K562 (cell line): ENCODE results near the gene PIBF1. TPM values are rescaled to one million over a fixed set of nuclear protein-coding genes. Genes with fewer than 3 reads are reported as not detected.

Experiments used
- ATAC-seq: fragments of 200-7000 bp; cut with Tn5 transposase; 3 replicates; pipeline ENCODE4 v1.9.1; 2020; ENCODE audit warnings: moderate library complexity
- BruUV-seq: library from RNA; stranded (reverse); fragments of 400-500 nt; replicated peaks from 2 replicates; lab custom pipeline; 2021; lab: Mats Ljungman, UMichigan
- CTCF ChIA-PET: fragments of 300-600 bp; formaldehyde crosslinking; extraction: SDS; loops from one replicate; lab custom pipeline; 2021; ENCODE audit warnings: low intra/inter-chr PET ratio; lab: Yijun Ruan, JAX
- POLR2A ChIA-PET: fragments of 300-600, 350-650 bp; sonication (Branson Sonifier 250); formaldehyde crosslinking; extraction: SDS; loops from one replicate; lab custom pipeline; 2021; ENCODE audit warnings: antibody characterized with exemption, inconsistent platforms; lab: Yijun Ruan, JAX
- DNase-seq, 4 experiments: peaks; one replicate each; pipeline versions ENCODE4 v3.0.0 to v3.0.0-alpha.2; 2011 to 2018; ENCODE audit warnings: low spot score in 3 of 4, mixed read lengths in 3 of 4; ENCODE audit errors: extremely low read depth in 1 of 4
- FAIRE-seq: peaks from 2 replicates; lab custom pipeline; 2011; peaks lifted over from hg19 to GRCh38; lab: Jason Lieb, UNC
- H2AFZ ChIP-seq: 2 replicates; pipeline ENCODE4 v1.6.0; 2011; ENCODE audit warnings: low read depth, low read length, control low read depth, inconsistent platforms
- H3K27ac ChIP-seq: fragments of 200-600 bp; 3 replicates; pipeline ENCODE4 v1.8.0; 2011; ENCODE audit warnings: low read depth, mild to moderate bottlenecking, control low read depth, inconsistent platforms, low read length, moderate library complexity, mixed read lengths; ENCODE audit errors: extremely low read depth
- H3K27me3 ChIP-seq, 2 experiments: fragments of 300-600 bp in 1 of 2; 2 replicates in 1 of 2; 3 replicates in 1 of 2; pipeline versions ENCODE4 v1.6.0 to v1.8.0; 2011; ENCODE audit warnings: inconsistent platforms in 2 of 2, low read length in 2 of 2, mild to moderate bottlenecking in 1 of 2, mixed read lengths in 1 of 2, moderate library complexity in 1 of 2; ENCODE audit not compliant: control insufficient read depth in 2 of 2, insufficient read depth in 2 of 2
- H3K36me3 ChIP-seq: fragments of 300-600 bp; 3 replicates; pipeline ENCODE4 v1.8.0; 2011; ENCODE audit warnings: mild to moderate bottlenecking, low read length, inconsistent platforms; ENCODE audit not compliant: control insufficient read depth, insufficient read depth
- H3K4me1 ChIP-seq, 2 experiments: fragments of 200-600 bp in 1 of 2; replicated peaks in 1 of 2; 2 replicates in 1 of 2; 3 replicates in 1 of 2; pipeline versions ENCODE4 v1.5.1 to v1.8.0; 2011; ENCODE audit warnings: inconsistent platforms in 2 of 2, low read length in 2 of 2, mild to moderate bottlenecking in 1 of 2, mixed read lengths in 1 of 2, moderate library complexity in 1 of 2; ENCODE audit not compliant: control insufficient read depth in 2 of 2, insufficient read depth in 2 of 2
- H3K4me2 ChIP-seq: 2 replicates; pipeline ENCODE4 v1.6.1; 2011; ENCODE audit warnings: low read length, control low read depth, inconsistent platforms, mixed read lengths; ENCODE audit not compliant: insufficient read depth
- H3K4me3 ChIP-seq: fragments of 200-600 bp; sonication (generic), shearing (Covaris generic); 2 replicates; pipeline ENCODE4 v1.5.1; 2016; ENCODE audit warnings: control low read depth, inconsistent platforms
- H3K79me2 ChIP-seq: fragments of 200-600 bp; 3 replicates; pipeline ENCODE4 v1.8.0; 2011; ENCODE audit warnings: low read length, inconsistent platforms; ENCODE audit not compliant: control insufficient read depth, insufficient read depth
- H3K9ac ChIP-seq, 2 experiments: 2 replicates each; pipeline versions ENCODE4 v1.6.0 to v1.6.1; 2011; ENCODE audit warnings: low read depth in 2 of 2, low read length in 2 of 2, control low read depth in 1 of 2, inconsistent platforms in 1 of 2, mild to moderate bottlenecking in 1 of 2, mixed read lengths in 1 of 2; ENCODE audit not compliant: insufficient read depth in 1 of 2
- H3K9me1 ChIP-seq: one replicate; pipeline ENCODE4 v1.6.0; 2011; ENCODE audit warnings: inconsistent platforms, mild to moderate bottlenecking, low read length, moderate library complexity; ENCODE audit not compliant: control insufficient read depth, insufficient read depth
- H3K9me3 ChIP-seq: replicated peaks from 2 replicates; pipeline ENCODE4 v1.5.1; 2011; ENCODE audit warnings: low read depth, low read length, inconsistent platforms; ENCODE audit not compliant: control insufficient read depth, insufficient read depth
- H4K20me1 ChIP-seq: replicated peaks from 2 replicates; pipeline ENCODE4 v1.6.1; 2011; ENCODE audit warnings: low read length, inconsistent platforms, mixed read lengths; ENCODE audit not compliant: control insufficient read depth, insufficient read depth
- ATF3 ChIP-seq, 2 experiments: fragments of 450-650 bp in 1 of 2; sonication (generic) in 1 of 2; formaldehyde crosslinking in 1 of 2; IDR thresholded peaks in 1 of 2; conservative IDR thresholded peaks in 1 of 2; 2 replicates each; pipeline versions ENCODE4 v1.6.1 to v1.8.1; 2016 to 2023; ENCODE audit warnings: mild to moderate bottlenecking in 2 of 2, moderate library complexity in 2 of 2, inconsistent platforms in 1 of 2, missing genetic modification reagents in 1 of 2
- DPF2 ChIP-seq: fragments of 450-650 bp; IDR thresholded peaks from 2 replicates; pipeline ENCODE4 v1.6.1; 2016
- FOXJ3 ChIP-seq: sonication (generic); formaldehyde crosslinking; IDR thresholded peaks from 2 replicates; pipeline ENCODE4 v1.4.0; 2020; ENCODE audit warnings: mild to moderate bottlenecking, missing genetic modification reagents
- ZNF121 ChIP-seq: sonication (generic); formaldehyde crosslinking; conservative IDR thresholded peaks from 2 replicates; pipeline ENCODE4 v1.8.0; 2022; ENCODE audit warnings: missing genetic modification reagents
- ZNF24 ChIP-seq: fragments of 450-650 bp; IDR thresholded peaks from 2 replicates; pipeline ENCODE4 v1.6.1; 2016
- WGBS: fragments of 100-300 bp; shearing (Covaris generic); methylation state at CpG from one replicate; pipeline ENCODE4 v1.1.6; 2016; ENCODE audit warnings: low coverage, mixed read lengths; ENCODE audit not compliant: insufficient coverage; ENCODE audit errors: missing lambda C conversion rate; 5-methylcytosine and 5-hydroxymethylcytosine counted together
- in situ Hi-C: fragments of 300-500 bp; cut with MboI; formaldehyde crosslinking; loops from 4 replicates; pipeline ENCODE4 v1.15.0; 2018; ENCODE audit warnings: inconsistent platforms, mixed read lengths
- intact Hi-C: fragments of 100-400 bp; cut with micrococcal nuclease; formaldehyde crosslinking; loops from 2 replicates; pipeline ENCODE4 v1.14.2; 2022
- polyA plus RNA-seq, 8 experiments: library from polyadenylated mRNA; depleted of rRNA in 4 of 8; stranded (reverse) in 5 of 8; unstranded in 3 of 8; fragments of >200 nt; fragmentation: Nextera tagmentation in 2 of 8; fragmentation: Illumina TruSeq in 1 of 8; extraction: Ambion mirVana in 2 of 8; extraction: Trizol in 1 of 8; gene quantifications; 2 replicates each; pipeline versions ENCODE4 v1.2.1 to v1.2.3, GENCODE V29; 2011 to 2014; ENCODE audit warnings: inconsistent platforms in 1 of 8, missing spikeins in 1 of 8
- total RNA-seq, 7 experiments: library from RNA; depleted of rRNA in 6 of 7; stranded (reverse); fragments of >200 nt in 6 of 7; fragmentation: Illumina TruSeq in 2 of 7; extraction: Trizol in 2 of 7; gene quantifications; 2 replicates each; pipeline versions ENCODE4 v1.2.1 to v1.2.3, GENCODE V29; 2011 to 2021; ENCODE audit warnings: low replicate concordance in 1 of 7

Gene PIBF1
- total and polyA plus RNA-seq, 9 of the 15 experiments (the other 6 are each of a cell fraction or from before 2014, with no cell fraction given) = 9.1 to 28.8 (median 14.7) TPM

GRCh38 chr13:72973234-72973633, 191.3 kb downstream of the PIBF1 start:
- Histone ChIP-seq H3K4me1 (no peaks in the 10 kb centered on the region), H4K20me1 (no peaks in the 10 kb centered on the region), H3K9me1 (no peaks in the 10 kb centered on the region), H2AFZ (no peak overlapping the region), H3K9ac (no peak overlapping the region), H3K27me3 (no peaks in the 10 kb centered on the region), H3K27ac (no peak overlapping the region), H3K4me2 (no peak overlapping the region), H3K4me3 (no peak overlapping the region), H3K9me3 (no peaks in the 10 kb centered on the region), H3K79me2 (no peaks in the 10 kb centered on the region), H3K36me3 (peaks cover 5% of the 10 kb centered on the region; the same call in 1 of the 3 replicates)
- ChIA-PET CTCF (no interaction called here), POLR2A (no interaction called here)
- whole genome bisulfite sequencing = 91% methylated on average over 1 of the region's 1 CpG
- intact Hi-C loops (no loop called here), in situ Hi-C loops (no loop called here)
- FAIRE-seq (no peak), ATAC-seq (no peak), DNase-seq (no peak)
- no TSS peak for BruUV-seq
- no peak for TF ChIP-seq ZNF24
- TF ChIP-seq DPF2 = no peak

GRCh38 chr13:72983085-72983768, 201.3 kb downstream of the PIBF1 start:
- no peaks in the 10 kb centered on the region for H3K79me2 ChIP-seq
- no peak for ATAC-seq
- no peaks in the 10 kb centered on the region for H3K9me3 ChIP-seq
- TF ChIP-seq FOXJ3 (CRISPR knock-in tag) (no peak), ZNF121 (CRISPR knock-in tag) (peak; percentile 32; the same call in 1 of the 2 replicates), ATF3 (IDR thresholded peaks at IDR 0.05) (peak; percentile 31; the same call in 1 of the 2 replicates), ATF3 (CRISPR knock-in tag; conservative IDR thresholded peaks at IDR 0.05) (no peak)
- TF ChIP-seq, all 486 proteins: peak for 2
- in situ Hi-C loops = no loop called here
- ChIA-PET POLR2A (no interaction called here), CTCF (no interaction called here)
- Histone ChIP-seq H3K27me3 (no peaks in the 10 kb centered on the region), H3K4me3 (no peak overlapping the region), H3K9ac (no peak overlapping the region), H2AFZ (no peak overlapping the region), H3K4me2 (no peak overlapping the region), H4K20me1 (no peaks in the 10 kb centered on the region), H3K27ac (no peak overlapping the region), H3K4me1 (peaks cover 0 to 3% of the 10 kb centered on the region in 2 experiments; a peak in 3 of 5 replicates), H3K9me1 (no peaks in the 10 kb centered on the region), H3K36me3 (no peaks in the 10 kb centered on the region)
- DNase-seq = no peak
- WGBS = 53% methylated on average over 3 of the region's 5 CpGs
- intact Hi-C loops = no loop called here
- no TSS peak for BruUV-seq
- FAIRE-seq = no peak
